IMR-90 (cell line): Measurements from ENCODE around the gene IFNLR1. TPM values are rescaled to one million over a fixed set of nuclear protein-coding genes. Genes with fewer than 3 reads are reported as not detected.

Experiments
- ATAC-seq: fragments of 200-7000 bp; cut with Tn5 transposase; 2 replicates; pipeline ENCODE4 v1.9.1; 2020; ENCODE audit warnings: low read depth, mild to moderate bottlenecking, moderate library complexity
- BruUV-seq: library from RNA; stranded (reverse); fragments of 400-500 nt; replicated peaks from 2 replicates; lab custom pipeline; 2021; lab: Mats Ljungman, UMichigan
- CTCF ChIA-PET: fragments of 300-600 bp; formaldehyde crosslinking; extraction: SDS; loops from one replicate; lab custom pipeline; 2021; ENCODE audit warnings: antibody characterized with exemption; lab: Yijun Ruan, JAX
- POLR2A ChIA-PET: fragments of 300-600 bp; sonication (Branson Sonifier 250); formaldehyde crosslinking; loops from one replicate; lab custom pipeline; 2022; ENCODE audit warnings: antibody characterized with exemption; ENCODE audit not compliant: unreplicated experiment; lab: Charles Lee
- DNase-seq: peaks from one replicate; pipeline ENCODE4 v3.0.0; 2013
- H2AFZ ChIP-seq: replicated peaks from 2 replicates; pipeline ENCODE3; 2013; ENCODE audit warnings: low read length, mild to moderate bottlenecking; ENCODE audit not compliant: poor library complexity
- H2AK5ac ChIP-seq: 2 replicates; pipeline ENCODE4 v1.6.1; 2013; ENCODE audit warnings: low read depth, low read length, inconsistent platforms
- H2AK9ac ChIP-seq: replicated peaks from 2 replicates; pipeline ENCODE3; 2013; ENCODE audit warnings: mild to moderate bottlenecking, low read depth, low read length, moderate library complexity; ENCODE audit not compliant: poor library complexity
- H2BK120ac ChIP-seq: 2 replicates; pipeline ENCODE4 v1.6.1; 2013; ENCODE audit warnings: low read depth, low read length, inconsistent platforms
- H2BK15ac ChIP-seq: 3 replicates; pipeline ENCODE4 v1.6.1; 2013; ENCODE audit warnings: low read depth, low read length, inconsistent platforms
- H2BK20ac ChIP-seq: 2 replicates; pipeline ENCODE4 v1.6.1; 2013; ENCODE audit warnings: low read depth, mild to moderate bottlenecking, inconsistent platforms, low read length, moderate library complexity
- H2BK5ac ChIP-seq: 2 replicates; pipeline ENCODE4 v1.6.1; 2013; ENCODE audit warnings: mild to moderate bottlenecking, low read depth, low read length, inconsistent platforms; ENCODE audit not compliant: poor library complexity, severe bottlenecking
- H3K14ac ChIP-seq: replicated peaks from 2 replicates; pipeline ENCODE4 v1.6.1; 2013; ENCODE audit warnings: low read depth, low read length, inconsistent platforms
- H3K18ac ChIP-seq: 2 replicates; pipeline ENCODE4 v1.6.1; 2013; ENCODE audit warnings: low read depth, low read length, control low read depth
- H3K23ac ChIP-seq: 2 replicates; pipeline ENCODE4 v1.6.1; 2013; ENCODE audit warnings: low read depth, low read length, inconsistent platforms
- H3K27ac ChIP-seq: 2 replicates; pipeline ENCODE4 v1.5.1; 2013; ENCODE audit warnings: mild to moderate bottlenecking, control low read depth, low read length; ENCODE audit not compliant: insufficient read depth
- H3K27me3 ChIP-seq: 2 replicates; pipeline ENCODE4 v1.6.1; 2013; ENCODE audit warnings: low read length; ENCODE audit not compliant: control insufficient read depth, insufficient read depth
- H3K36me3 ChIP-seq: 2 replicates; pipeline ENCODE4 v1.6.1; 2013; ENCODE audit warnings: low read length, mixed read lengths; ENCODE audit not compliant: control insufficient read depth, insufficient read depth
- H3K4ac ChIP-seq: 2 replicates; pipeline ENCODE4 v1.6.1; 2013; ENCODE audit warnings: low read depth, low read length, inconsistent platforms
- H3K4me1 ChIP-seq: 2 replicates; pipeline ENCODE4 v1.6.1; 2013; ENCODE audit warnings: low read length, mixed read lengths; ENCODE audit not compliant: control insufficient read depth, insufficient read depth
- H3K4me2 ChIP-seq: 2 replicates; pipeline ENCODE4 v1.6.1; 2013; ENCODE audit warnings: low read depth, mild to moderate bottlenecking, control low read depth, low read length, moderate library complexity
- H3K4me3 ChIP-seq: 2 replicates; pipeline ENCODE4 v1.5.1; 2013; ENCODE audit warnings: low read depth, mild to moderate bottlenecking, control low read depth, low read length, moderate library complexity; ENCODE audit not compliant: insufficient read depth
- H3K56ac ChIP-seq: 2 replicates; pipeline ENCODE4 v1.6.1; 2013; ENCODE audit warnings: low read length, inconsistent platforms; ENCODE audit not compliant: insufficient read depth; ENCODE audit errors: extremely low read depth
- H3K79me1 ChIP-seq, 2 experiments: 2 replicates each; pipeline ENCODE4 v1.6.1; 2013; ENCODE audit warnings: low read length in 2 of 2, inconsistent platforms in 1 of 2, low read depth in 1 of 2
- H3K9ac ChIP-seq: 2 replicates; pipeline ENCODE4 v1.6.1; 2013; ENCODE audit warnings: low read depth, low read length, control low read depth
- H3K9me1 ChIP-seq: 2 replicates; pipeline ENCODE4 v1.6.1; 2013; ENCODE audit warnings: low read length, inconsistent platforms; ENCODE audit not compliant: insufficient read depth
- H3K9me3 ChIP-seq: 2 replicates; pipeline ENCODE4 v1.6.1; 2013; ENCODE audit warnings: low read length; ENCODE audit not compliant: control insufficient read depth, insufficient read depth
- H4K20me1 ChIP-seq: 2 replicates; pipeline ENCODE4 v1.6.1; 2013; ENCODE audit warnings: low read length, inconsistent platforms; ENCODE audit not compliant: insufficient read depth
- H4K5ac ChIP-seq: 2 replicates; pipeline ENCODE4 v1.6.1; 2013; ENCODE audit warnings: mild to moderate bottlenecking, low read depth, low read length, control low read depth
- H4K8ac ChIP-seq, 2 experiments: 2 replicates each; pipeline ENCODE4 v1.6.1; 2013; ENCODE audit warnings: low read depth in 2 of 2, low read length in 2 of 2, control low read depth in 1 of 2, inconsistent platforms in 1 of 2
- H4K91ac ChIP-seq: 2 replicates; pipeline ENCODE4 v1.6.1; 2013; ENCODE audit warnings: low read depth, low read length, inconsistent platforms; ENCODE audit not compliant: insufficient read depth
- BHLHE40 ChIP-seq: fragments of 150-350 bp; IDR thresholded peaks from 2 replicates; pipeline ENCODE4 v1.6.1; 2016; ENCODE audit warnings: mild to moderate bottlenecking, low read depth, low read length
- CEBPB ChIP-seq: IDR thresholded peaks from 2 replicates; pipeline ENCODE4 v1.6.1; 2012; ENCODE audit warnings: low read depth, low read length, improper control_type of control experiment
- MAFK ChIP-seq: IDR thresholded peaks from 2 replicates; pipeline ENCODE4 v1.6.1; 2012; ENCODE audit warnings: low read depth, low read length, improper control_type of control experiment
- MAZ ChIP-seq: IDR thresholded peaks from 2 replicates; pipeline ENCODE4 v1.6.1; 2012; ENCODE audit warnings: low read depth, mild to moderate bottlenecking, low read length, improper control_type of control experiment, moderate library complexity, borderline replicate concordance
- MXI1 ChIP-seq: IDR thresholded peaks from 2 replicates; pipeline ENCODE4 v1.6.1; 2012; ENCODE audit warnings: low read depth, mild to moderate bottlenecking, low read length, moderate library complexity, borderline replicate concordance
- RAD21 ChIP-seq: IDR thresholded peaks from 2 replicates; pipeline ENCODE4 v1.6.1; 2012; ENCODE audit warnings: low read length, improper control_type of control experiment
- SMC3 ChIP-seq: fragments of 150-350 bp; IDR thresholded peaks from 2 replicates; pipeline ENCODE4 v1.6.1; 2016; ENCODE audit warnings: low read depth, mild to moderate bottlenecking, antibody characterized with exemption, low read length, moderate library complexity
- WGBS, 2 experiments: methylation state at CpG; one replicate each; pipeline versions ENCODE4 v1.1.5 to v1.1.7; 2013; ENCODE audit warnings: missing lambda C conversion rate in 2 of 2; ENCODE audit not compliant: insufficient read length in 1 of 2; ENCODE audit errors: extremely low coverage in 2 of 2; 5-methylcytosine and 5-hydroxymethylcytosine counted together
- dilution Hi-C: fragments of 300-500 bp; cut with HindIII; formaldehyde crosslinking; loops from one replicate; pipeline ENCODE4 v1.14.3; 2018; ENCODE audit warnings: low sequenced_read_pairs; ENCODE audit not compliant: unreplicated experiment
- in situ Hi-C: fragments of 300-500 bp; cut with MboI; formaldehyde crosslinking; loops from 3 replicates; pipeline ENCODE4 v1.14.3; 2019; ENCODE audit warnings: low sequenced_read_pairs, inconsistent platforms, mixed read lengths
- intact Hi-C: fragments of 100-400 bp; cut with micrococcal nuclease; formaldehyde crosslinking; loops from 2 replicates; pipeline ENCODE4 v1.10.0; 2022
- polyA plus RNA-seq, 3 experiments: library from polyadenylated mRNA; depleted of rRNA; stranded (reverse); fragments of >200 nt; gene quantifications; 2 replicates each; pipeline ENCODE4 v1.2.3, GENCODE V29; 2012; ENCODE audit warnings: low replicate concordance in 1 of 3
- total RNA-seq: library from RNA; depleted of rRNA; stranded (reverse); fragments of >200 nt; gene quantifications from 2 replicates; pipeline ENCODE4 v1.2.3, GENCODE V29; 2012
- TF ChIP-seq, protein P1 (sequence below): conservative IDR thresholded peaks from 2 replicates; pipeline ENCODE4 v1.5.1; 2012; ENCODE audit warnings: mild to moderate bottlenecking, low read depth, low read length, improper control_type of control experiment
- TF ChIP-seq, protein P2 (sequence below): fragments of 150-350 bp; IDR thresholded peaks from 2 replicates; pipeline ENCODE4 v1.6.1; 2017; ENCODE audit warnings: mild to moderate bottlenecking, antibody characterized with exemption, low read length, low read depth

Gene IFNLR1
- total and polyA plus RNA-seq, 2 of the 4 experiments (the other 2 are of a cell fraction) = not detected

DNA sequence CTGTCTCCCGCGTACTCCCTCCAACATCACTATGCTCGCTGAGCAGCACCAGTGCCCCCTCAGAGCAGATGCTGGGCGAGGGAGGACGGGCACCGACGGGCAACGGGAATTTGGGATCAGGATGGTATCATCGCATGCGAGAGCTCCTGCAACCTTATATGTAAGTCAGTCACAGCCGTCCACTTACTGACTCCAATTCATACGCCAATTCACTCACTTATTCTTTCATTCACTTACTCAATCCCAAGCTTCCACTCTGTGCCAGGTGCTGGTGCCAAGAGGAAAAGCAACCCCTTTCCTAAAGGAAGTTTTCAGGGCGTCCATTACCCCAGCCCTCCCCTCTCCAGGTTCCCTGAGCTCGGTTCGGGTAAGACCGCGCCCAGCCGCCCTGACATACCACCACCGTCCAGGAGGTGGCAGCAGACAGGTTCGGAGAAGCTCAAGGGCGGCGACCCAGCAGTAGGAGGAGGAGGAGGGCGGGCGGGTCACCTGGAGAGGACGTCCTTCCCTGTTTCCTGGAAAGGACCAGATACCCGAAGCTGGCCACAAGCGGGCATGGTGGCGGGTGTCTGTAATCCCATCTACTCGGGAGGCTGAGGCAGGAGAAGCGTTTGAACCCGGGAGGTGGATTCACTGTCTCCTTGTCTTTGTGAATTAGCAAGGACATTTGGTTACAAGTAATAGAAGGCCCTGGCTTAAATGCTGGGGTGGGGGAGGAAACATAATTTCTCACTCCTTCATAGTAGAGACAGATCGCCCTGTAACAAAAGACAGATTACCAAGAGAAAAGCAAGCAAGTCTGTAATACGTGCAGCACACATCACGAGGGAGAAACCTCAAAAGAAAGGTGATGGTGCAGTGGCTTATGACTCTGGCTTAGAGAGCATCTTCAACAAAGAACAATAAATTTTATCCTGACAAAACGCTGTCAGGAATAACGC, 36.6 kb downstream of the IFNLR1 start:
- Histone ChIP-seq H3K18ac (no peak overlapping the region), H3K9me1 (peaks cover 5% of the 10 kb centered on the region; the same call in 1 of the 2 replicates), H4K8ac (no peak overlapping the region), H2AK5ac (no peak overlapping the region; the same call in 1 of the 2 replicates), H2BK20ac (no peak overlapping the region), H3K14ac (no peak overlapping the region), H3K56ac (no peak overlapping the region), H3K4me1 (peaks cover 5% of the 10 kb centered on the region), H3K36me3 (no peaks in the 10 kb centered on the region), H3K4me2 (peak overlapping the region; percentile 56), H3K4me3 (no peak overlapping the region), H4K5ac (no peak overlapping the region), H2BK5ac (no peak overlapping the region), H2BK15ac (no peak overlapping the region), H3K9ac (no peak overlapping the region), H2BK120ac (peak overlapping the region; percentile 36; the same call in 1 of the 2 replicates), H3K27ac (no peak overlapping the region), H2AFZ (peak overlapping the region; percentile 87), H4K20me1 (no peaks in the 10 kb centered on the region), H2AK9ac (no peak overlapping the region), H3K27me3 (peaks cover 54% of the 10 kb centered on the region), H3K4ac (0 out of 2 replicates have a peak overlapping the region, but pooled peaks have one; percentile 28), H3K9me3 (no peaks in the 10 kb centered on the region), H3K23ac (no peak overlapping the region), H4K91ac (no peak overlapping the region), H3K79me1 (no peaks in the 10 kb centered on the region)
- in situ Hi-C loops = no loop called here
- BruUV-seq = no TSS peak
- dilution Hi-C loops = no loop called here
- intact Hi-C loops = loop anchor here (2.0 to 5.0 kb wide), 2 partner anchors 47 to 240 kb away; no protein-coding TSS in a partner anchor
- peak; percentile 67 for DNase-seq
- ATAC-seq = peak; percentile 99
- peak; percentile 48 for TF ChIP-seq RAD21
- TF ChIP-seq, protein P1, sequence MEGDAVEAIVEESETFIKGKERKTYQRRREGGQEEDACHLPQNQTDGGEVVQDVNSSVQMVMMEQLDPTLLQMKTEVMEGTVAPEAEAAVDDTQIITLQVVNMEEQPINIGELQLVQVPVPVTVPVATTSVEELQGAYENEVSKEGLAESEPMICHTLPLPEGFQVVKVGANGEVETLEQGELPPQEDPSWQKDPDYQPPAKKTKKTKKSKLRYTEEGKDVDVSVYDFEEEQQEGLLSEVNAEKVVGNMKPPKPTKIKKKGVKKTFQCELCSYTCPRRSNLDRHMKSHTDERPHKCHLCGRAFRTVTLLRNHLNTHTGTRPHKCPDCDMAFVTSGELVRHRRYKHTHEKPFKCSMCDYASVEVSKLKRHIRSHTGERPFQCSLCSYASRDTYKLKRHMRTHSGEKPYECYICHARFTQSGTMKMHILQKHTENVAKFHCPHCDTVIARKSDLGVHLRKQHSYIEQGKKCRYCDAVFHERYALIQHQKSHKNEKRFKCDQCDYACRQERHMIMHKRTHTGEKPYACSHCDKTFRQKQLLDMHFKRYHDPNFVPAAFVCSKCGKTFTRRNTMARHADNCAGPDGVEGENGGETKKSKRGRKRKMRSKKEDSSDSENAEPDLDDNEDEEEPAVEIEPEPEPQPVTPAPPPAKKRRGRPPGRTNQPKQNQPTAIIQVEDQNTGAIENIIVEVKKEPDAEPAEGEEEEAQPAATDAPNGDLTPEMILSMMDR = peak; percentile 68
- no peak for TF ChIP-seq MXI1
- no peak for TF ChIP-seq BHLHE40
- no peak for TF ChIP-seq MAZ
- TF ChIP-seq, protein P2, sequence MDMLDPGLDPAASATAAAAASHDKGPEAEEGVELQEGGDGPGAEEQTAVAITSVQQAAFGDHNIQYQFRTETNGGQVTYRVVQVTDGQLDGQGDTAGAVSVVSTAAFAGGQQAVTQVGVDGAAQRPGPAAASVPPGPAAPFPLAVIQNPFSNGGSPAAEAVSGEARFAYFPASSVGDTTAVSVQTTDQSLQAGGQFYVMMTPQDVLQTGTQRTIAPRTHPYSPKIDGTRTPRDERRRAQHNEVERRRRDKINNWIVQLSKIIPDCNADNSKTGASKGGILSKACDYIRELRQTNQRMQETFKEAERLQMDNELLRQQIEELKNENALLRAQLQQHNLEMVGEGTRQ = no peak
- TF ChIP-seq CEBPB = no peak
- no peak for TF ChIP-seq MAFK
- TF ChIP-seq SMC3 = peak; percentile 44
- ChIA-PET CTCF (interaction anchor here (0.5 to 1.6 kb wide), 10 partner anchors 8 to 314 kb away, joined by 3 to 13 read pairs (median 4); no protein-coding TSS in a partner anchor), POLR2A (no interaction called here)
- 30% methylated on average over 12 of the region's 36 CpGs; no CpG with 5 or more reads in 1 of the 2 experiments for WGBS, 2 experiments
